ENCODE data around the gene MAL.

- TF ChIP-seq CTCF (conservative IDR thresholded peaks at IDR 0.05; ENCODE audit: low read length) (no peak), EZH2phosphoT487 (IDR thresholded peaks at IDR 0.05; ENCODE audit: borderline replicate concordance) (no peak)
Observed at GRCh38 chr2:95042472-95043271, 17.2 kb downstream of the MAL start.
